Measurements from ENCODE around the gene GLP2R.

DNA sequence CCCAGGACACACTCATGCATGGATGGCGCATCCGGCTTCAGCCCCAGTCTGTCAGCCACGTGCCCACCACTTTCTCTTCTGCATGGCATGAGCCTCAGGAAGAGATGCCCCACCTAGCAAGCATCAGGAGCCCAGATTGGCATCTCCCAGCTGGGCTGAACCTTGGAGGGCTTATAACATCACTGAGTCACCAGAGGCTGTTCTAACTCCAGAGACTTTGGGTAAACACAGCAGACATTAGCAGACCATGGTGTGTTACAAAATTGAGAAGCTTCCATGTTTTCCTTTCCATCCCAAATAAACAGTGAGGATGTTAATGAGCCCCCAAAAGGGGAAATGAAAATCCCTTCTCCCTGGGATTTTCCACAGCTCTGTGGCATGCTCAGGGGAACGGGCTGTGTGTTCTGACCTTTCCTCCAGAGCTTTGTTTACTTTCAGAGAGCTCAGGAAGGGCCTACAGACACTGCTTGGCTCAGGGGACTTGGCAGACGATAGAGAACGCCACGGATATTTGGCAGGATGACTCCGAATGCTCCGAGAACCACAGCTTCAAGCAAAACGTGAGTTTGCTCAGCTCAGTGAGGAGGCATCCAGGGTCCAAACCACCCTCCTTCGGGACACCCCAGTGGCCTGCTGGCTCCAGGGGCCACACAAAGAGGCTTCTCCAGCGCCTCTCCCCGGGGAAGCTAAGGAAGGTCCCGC lies 16.5 kb downstream of the GLP2R start:
- TF ChIP-seq, protein P1, sequence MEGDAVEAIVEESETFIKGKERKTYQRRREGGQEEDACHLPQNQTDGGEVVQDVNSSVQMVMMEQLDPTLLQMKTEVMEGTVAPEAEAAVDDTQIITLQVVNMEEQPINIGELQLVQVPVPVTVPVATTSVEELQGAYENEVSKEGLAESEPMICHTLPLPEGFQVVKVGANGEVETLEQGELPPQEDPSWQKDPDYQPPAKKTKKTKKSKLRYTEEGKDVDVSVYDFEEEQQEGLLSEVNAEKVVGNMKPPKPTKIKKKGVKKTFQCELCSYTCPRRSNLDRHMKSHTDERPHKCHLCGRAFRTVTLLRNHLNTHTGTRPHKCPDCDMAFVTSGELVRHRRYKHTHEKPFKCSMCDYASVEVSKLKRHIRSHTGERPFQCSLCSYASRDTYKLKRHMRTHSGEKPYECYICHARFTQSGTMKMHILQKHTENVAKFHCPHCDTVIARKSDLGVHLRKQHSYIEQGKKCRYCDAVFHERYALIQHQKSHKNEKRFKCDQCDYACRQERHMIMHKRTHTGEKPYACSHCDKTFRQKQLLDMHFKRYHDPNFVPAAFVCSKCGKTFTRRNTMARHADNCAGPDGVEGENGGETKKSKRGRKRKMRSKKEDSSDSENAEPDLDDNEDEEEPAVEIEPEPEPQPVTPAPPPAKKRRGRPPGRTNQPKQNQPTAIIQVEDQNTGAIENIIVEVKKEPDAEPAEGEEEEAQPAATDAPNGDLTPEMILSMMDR (IDR thresholded peaks at IDR 0.05), result no peak
- no peak for TF ChIP-seq POLR2A (IDR thresholded peaks at IDR 0.05)
